ENCODE measurements around the gene GPR39. TPM values are rescaled to one million over a fixed set of nuclear protein-coding genes. Genes with fewer than 3 reads are reported as not detected.
"Not testable (repeated sequence)": the region's sequence is repeated elsewhere in the genome, so short reads cannot be mapped to it uniquely, and the experiment has no call there.

The GPR39 gene
- total RNA-seq, 2 experiments from 2014 or later = not detected

DNA sequence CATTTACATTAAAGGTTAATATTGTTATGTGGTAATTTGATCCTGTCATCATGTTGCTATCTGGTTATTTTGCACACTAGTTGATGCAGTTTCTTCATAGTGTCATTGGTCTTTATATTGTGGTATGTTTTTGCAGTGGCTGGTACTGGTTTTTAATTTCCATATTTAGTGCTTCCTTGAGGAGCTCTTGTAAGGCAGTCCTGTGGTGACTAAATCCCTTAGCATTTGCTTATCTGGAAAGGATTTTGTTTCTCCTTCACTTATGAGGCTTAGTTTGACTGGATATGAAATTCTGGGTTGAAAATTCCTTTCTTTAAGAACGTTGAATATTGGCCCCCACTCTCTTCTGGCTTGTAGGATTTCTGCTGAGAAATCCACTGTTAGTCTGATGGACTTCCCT, 120.5 kb downstream of the GPR39 start:
- DNase-seq; H3K36me3 Mint-ChIP-seq (ENCODE audit: low read depth); H3K27ac Mint-ChIP-seq; H3K4me3 Mint-ChIP-seq; H3K4me1 Mint-ChIP-seq (ENCODE audit: low read depth); ATAC-seq; CTCF ChIA-PET; H3K9me3 Mint-ChIP-seq (ENCODE audit: insufficient read depth); POLR2A ChIA-PET; H3K27me3 Mint-ChIP-seq (ENCODE audit: low read depth): not testable (repeated sequence)

DNA sequence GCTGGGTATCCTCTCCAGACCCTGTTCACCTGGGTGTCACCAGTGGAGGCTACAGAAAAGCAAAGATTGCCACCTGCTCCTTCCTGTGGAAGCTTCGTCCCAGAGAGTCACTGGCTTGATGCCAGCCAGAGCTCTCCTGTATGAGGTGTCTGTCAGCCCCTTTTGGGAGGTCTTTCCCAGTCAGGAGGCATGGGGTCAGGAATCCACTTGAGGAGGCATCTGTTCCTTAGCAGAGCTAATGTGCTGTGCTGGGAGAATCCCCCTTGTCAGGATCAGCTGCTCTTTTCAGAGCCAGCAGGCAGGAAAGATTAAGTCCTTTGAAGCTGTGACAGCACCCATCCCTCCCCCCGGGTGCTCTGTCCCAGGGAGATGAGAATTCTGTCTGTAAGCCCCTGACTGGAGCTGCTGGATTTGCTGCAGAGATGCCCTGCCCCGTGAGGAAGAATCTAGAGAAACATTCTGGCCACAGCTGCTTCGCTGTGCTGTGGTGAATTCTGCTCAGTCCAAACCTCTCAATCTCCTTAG, 121.8 kb downstream of the GPR39 start:
- ATAC-seq (no peak), DNase-seq (no peak)
- ChIA-PET CTCF (interaction anchor here (0.8 kb wide), 1 partner anchor 9 kb away, joined by 3 read pairs; no protein-coding TSS in a partner anchor), POLR2A (interaction anchor here (0.7 kb wide), 1 partner anchor 108 kb away, joined by 3 read pairs; no protein-coding TSS in a partner anchor)
- H3K36me3 Mint-ChIP-seq (ENCODE audit: low read depth) = no peaks in the 10 kb centered on the region
- H3K27ac Mint-ChIP-seq = no peak overlapping the region
- peaks cover 4% of the 10 kb centered on the region for H3K9me3 Mint-ChIP-seq (ENCODE audit: insufficient read depth)
- no peak overlapping the region for H3K4me3 Mint-ChIP-seq
- no peaks in the 10 kb centered on the region for H3K4me1 Mint-ChIP-seq (ENCODE audit: low read depth)
- no peaks in the 10 kb centered on the region for H3K27me3 Mint-ChIP-seq (ENCODE audit: low read depth)

DNA sequence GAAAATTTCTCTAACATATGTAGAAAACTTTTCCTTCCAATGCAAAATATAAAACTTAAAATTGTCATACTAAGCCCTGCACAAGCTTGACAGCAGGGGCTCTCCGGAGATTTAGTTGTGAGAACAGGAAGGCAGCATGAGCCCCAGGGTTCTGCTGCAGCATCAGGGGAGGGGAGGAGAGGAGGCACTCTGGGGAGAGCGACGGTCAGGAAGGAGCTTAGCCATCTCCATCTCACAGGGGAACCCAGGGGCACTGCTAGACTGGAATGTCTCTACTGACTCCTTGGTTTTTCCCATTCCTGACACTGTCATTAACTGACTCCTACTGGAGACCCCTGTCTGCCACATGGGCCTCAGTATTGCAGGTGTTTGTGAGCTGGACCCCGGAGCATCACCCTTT, 123.6 kb downstream of the GPR39 start:
- Mint-ChIP-seq H3K4me3 (no peak overlapping the region), H3K9me3 (ENCODE audit: insufficient read depth) (peaks cover 4% of the 10 kb centered on the region), H3K27ac (no peak overlapping the region), H3K4me1 (ENCODE audit: low read depth) (no peaks in the 10 kb centered on the region), H3K27me3 (ENCODE audit: low read depth) (no peaks in the 10 kb centered on the region), H3K36me3 (ENCODE audit: low read depth) (no peaks in the 10 kb centered on the region)
- DNase-seq = no peak
- ATAC-seq = no peak
- ChIA-PET POLR2A (no interaction called here), CTCF (no interaction called here)

DNA sequence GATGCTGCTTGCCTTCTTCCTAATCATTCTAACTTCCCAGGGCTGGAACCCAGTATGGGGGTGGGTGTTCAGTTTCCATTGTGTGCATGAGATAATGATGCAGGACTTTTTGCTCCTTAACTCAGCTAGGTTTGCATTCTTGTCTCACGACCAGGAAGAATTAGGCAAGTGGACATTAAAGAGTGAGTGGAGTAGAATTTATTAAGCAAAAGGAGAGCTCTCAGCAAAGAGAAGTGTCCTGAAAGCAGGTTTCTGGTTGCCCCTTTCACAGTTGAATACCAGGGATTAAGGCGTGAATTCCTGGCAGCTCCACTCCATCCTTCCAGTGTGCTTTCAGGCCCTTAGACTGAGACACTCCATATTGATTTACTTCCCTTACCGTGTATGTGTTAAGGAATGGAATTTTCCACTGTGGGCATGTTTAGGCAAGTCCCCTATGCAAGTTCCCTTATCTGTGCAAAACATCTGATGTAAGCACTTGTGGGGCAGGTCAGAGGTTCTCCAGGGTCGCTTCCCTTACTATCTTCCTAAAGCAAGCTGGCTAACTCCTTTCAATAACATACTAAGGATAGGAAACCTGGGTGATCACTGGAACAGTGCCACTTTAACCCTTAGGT, 126.5 kb downstream of the GPR39 start:
- H3K36me3 Mint-ChIP-seq (ENCODE audit: low read depth) = no peaks in the 10 kb centered on the region
- H3K4me3 Mint-ChIP-seq = no peak overlapping the region

DNA sequence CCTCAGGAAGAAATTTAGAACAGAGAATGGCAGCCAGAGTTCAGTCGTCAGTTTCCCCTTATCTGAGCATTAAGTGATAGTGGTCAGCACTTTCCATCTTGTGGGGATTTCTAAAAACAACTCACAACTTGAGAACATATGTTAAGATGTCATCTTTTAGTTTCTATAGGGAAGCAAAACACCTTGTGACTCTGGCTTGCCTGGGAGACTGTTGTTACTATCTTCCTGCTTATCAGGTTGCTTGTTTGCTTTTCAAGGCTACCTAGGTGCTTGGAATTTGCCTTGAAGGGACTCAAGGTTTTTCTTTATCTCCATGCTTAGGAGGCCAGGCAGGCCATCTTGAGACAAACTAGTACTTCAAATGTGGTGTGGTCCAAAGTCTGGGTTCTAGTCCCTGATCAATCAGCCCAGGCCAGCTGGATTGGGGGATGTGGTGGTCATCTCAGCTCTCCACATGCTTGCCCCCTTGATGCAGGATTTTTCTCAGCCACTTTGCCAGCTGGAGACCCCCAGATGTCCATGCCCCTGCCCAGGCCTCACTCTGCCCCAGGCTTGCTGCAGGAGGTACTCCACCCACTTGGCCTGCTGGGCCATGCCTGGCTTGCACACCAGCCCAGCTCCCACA, 127.5 kb downstream of the GPR39 start:
- ChIA-PET CTCF (no interaction called here), POLR2A (no interaction called here)
- Mint-ChIP-seq H3K9me3 (ENCODE audit: insufficient read depth) (no peaks in the 10 kb centered on the region), H3K4me3 (no peak overlapping the region), H3K4me1 (ENCODE audit: low read depth) (no peaks in the 10 kb centered on the region), H3K27ac (no peak overlapping the region), H3K36me3 (ENCODE audit: low read depth) (no peaks in the 10 kb centered on the region), H3K27me3 (ENCODE audit: low read depth) (no peaks in the 10 kb centered on the region)
- ATAC-seq (no peak), DNase-seq (no peak)

More for the DNA sequence above, 126.5 kb downstream of the GPR39 start:
- H3K4me1 Mint-ChIP-seq (ENCODE audit: low read depth) = no peaks in the 10 kb centered on the region
- H3K27ac Mint-ChIP-seq = no peak overlapping the region
- no peaks in the 10 kb centered on the region for H3K9me3 Mint-ChIP-seq (ENCODE audit: insufficient read depth)
- DNase-seq (no peak), ATAC-seq (no peak)
- POLR2A ChIA-PET = no interaction called here
- CTCF ChIA-PET = interaction anchor here (0.6 to 0.7 kb wide), 2 partner anchors 275 to 1924 kb away, joined by 3 read pairs; no protein-coding TSS in a partner anchor
- H3K27me3 Mint-ChIP-seq (ENCODE audit: low read depth) = no peaks in the 10 kb centered on the region

DNA sequence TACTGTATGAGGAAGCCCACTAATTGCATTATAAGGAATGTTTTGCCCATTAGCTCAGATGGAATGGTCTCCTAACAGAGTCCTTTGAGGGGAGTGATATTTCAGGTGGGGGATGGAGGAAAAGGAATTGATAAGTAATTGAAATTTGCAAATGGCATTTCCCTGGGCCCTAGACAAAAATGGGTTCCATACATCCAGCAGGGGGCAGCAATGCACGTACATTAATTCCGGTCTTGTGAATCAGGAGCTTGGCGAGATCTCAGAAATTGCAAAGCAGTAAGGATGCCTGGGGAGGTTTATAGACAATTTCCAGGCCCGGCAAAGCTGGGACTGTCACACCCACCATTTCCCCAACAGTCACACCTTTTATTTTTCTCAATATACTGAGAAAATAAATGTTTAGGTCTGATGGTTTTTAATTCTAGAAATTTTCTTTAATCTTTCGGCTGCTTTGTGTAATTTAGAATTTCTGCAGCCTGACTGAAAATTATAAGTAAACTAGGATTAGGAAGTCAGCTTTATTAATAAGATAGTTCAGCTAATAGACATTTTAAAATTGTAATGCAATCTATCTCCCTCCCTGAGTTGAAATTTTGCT, 130.6 kb downstream of the GPR39 start:
- CTCF ChIA-PET = interaction anchor here (0.6 to 1.4 kb wide), 7 partner anchors 9 to 1297 kb away, joined by 3 to 9 read pairs (median 4); no protein-coding TSS in a partner anchor
- no peak for ATAC-seq
- Mint-ChIP-seq H3K4me1 (ENCODE audit: low read depth) (no peaks in the 10 kb centered on the region), H3K9me3 (ENCODE audit: insufficient read depth) (no peaks in the 10 kb centered on the region), H3K27me3 (ENCODE audit: low read depth) (no peaks in the 10 kb centered on the region), H3K36me3 (ENCODE audit: low read depth) (no peaks in the 10 kb centered on the region), H3K4me3 (no peak overlapping the region), H3K27ac (no peak overlapping the region)
- peak; percentile 63 for DNase-seq
- POLR2A ChIA-PET = no interaction called here

DNA sequence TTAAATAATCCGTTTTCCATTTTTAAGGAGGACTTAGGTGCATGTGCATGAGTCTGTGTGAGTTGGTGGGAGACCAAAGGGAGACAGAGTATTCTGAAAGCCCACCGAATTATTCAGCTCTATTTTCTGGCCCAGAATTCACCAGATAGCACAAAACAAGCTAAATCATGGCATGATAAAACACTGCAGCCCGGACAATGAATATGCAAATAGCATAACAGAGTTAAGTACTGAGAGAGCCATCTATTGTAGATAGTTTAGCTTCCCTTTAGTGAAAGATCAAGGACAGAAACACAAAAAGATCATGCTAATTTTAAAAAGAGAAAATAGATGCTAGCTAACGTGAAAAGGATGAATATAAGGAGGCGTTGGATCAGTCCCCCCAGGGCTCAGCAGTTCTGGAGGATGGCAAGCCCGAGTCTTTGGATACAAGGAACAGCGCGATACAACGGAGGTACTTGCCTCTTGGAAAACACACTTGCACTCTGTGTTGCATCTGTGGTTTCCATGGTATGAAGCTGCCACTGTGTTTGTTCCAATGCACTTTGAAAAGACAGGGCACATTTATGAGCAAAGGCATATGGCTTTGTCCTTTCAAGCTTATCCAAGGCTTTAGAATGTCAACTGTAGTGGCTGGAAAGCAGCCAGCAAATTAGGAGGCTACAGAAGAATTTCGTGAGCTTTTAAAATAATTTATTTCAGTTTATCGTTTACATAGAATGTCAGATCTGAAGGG, 133.5 kb downstream of the GPR39 start:
- Mint-ChIP-seq H3K9me3 (ENCODE audit: insufficient read depth) (no peaks in the 10 kb centered on the region), H3K36me3 (ENCODE audit: low read depth) (no peaks in the 10 kb centered on the region), H3K4me3 (no peak overlapping the region), H3K27ac (no peak overlapping the region), H3K27me3 (ENCODE audit: low read depth) (no peaks in the 10 kb centered on the region), H3K4me1 (ENCODE audit: low read depth) (no peaks in the 10 kb centered on the region)
- ATAC-seq (no peak), DNase-seq (no peak)
- POLR2A ChIA-PET = no interaction called here
- CTCF ChIA-PET = no interaction called here

DNA sequence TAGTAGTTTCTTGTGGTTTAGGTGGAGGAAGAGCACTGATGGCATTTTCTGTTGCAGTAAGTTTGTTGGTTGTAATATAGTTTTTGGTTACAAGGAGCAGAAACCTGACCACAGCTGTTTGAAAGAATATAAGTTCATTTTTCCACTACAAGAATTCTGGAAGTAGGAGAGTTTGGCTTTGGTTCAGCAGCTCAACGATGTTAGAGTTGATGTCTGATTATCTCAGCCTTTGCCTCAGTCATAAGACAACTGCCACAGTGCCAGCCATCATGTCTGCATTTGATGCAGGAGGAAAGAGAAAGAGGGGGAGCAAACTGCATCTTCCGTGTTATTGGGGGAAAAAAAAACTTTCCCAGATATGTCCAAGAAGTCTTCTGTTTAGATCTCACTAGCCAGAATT, 134.3 kb downstream of the GPR39 start:
- no peak overlapping the region for H3K4me3 Mint-ChIP-seq
- H3K9me3 Mint-ChIP-seq (ENCODE audit: insufficient read depth) = no peaks in the 10 kb centered on the region
- DNase-seq = no peak
- POLR2A ChIA-PET = no interaction called here
- no peak overlapping the region for H3K27ac Mint-ChIP-seq
- no peaks in the 10 kb centered on the region for H3K27me3 Mint-ChIP-seq (ENCODE audit: low read depth)
- CTCF ChIA-PET = no interaction called here
- ATAC-seq = no peak
- no peaks in the 10 kb centered on the region for H3K36me3 Mint-ChIP-seq (ENCODE audit: low read depth)
- H3K4me1 Mint-ChIP-seq (ENCODE audit: low read depth) = no peaks in the 10 kb centered on the region

DNA sequence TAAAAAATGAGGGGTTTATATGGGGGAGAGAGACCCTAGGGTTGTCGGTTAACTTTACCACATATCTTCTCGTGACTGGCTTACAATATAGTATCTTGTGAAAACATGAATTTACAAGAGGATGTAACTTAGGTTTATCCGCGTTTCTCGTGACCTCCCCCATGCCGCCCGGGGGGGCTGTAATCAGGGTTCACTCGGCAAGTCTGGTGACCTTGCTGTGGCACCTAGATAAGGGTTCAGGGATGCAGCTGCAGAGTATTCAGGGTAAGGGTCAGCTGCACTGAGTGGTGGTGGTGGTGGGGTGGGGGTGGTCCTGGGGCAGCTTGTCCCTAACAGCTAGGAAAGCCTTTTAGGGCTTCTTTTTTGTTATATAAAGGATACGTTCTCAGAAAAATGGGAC, 141.1 kb downstream of the GPR39 start:
- ATAC-seq (no peak), DNase-seq (no peak)
- Mint-ChIP-seq H3K9me3 (ENCODE audit: insufficient read depth) (peaks cover 3% of the 10 kb centered on the region), H3K27me3 (ENCODE audit: low read depth) (no peaks in the 10 kb centered on the region), H3K4me1 (ENCODE audit: low read depth) (no peaks in the 10 kb centered on the region), H3K4me3 (no peak overlapping the region), H3K27ac (no peak overlapping the region), H3K36me3 (ENCODE audit: low read depth) (no peaks in the 10 kb centered on the region)
- ChIA-PET POLR2A (no interaction called here), CTCF (interaction anchor here (1.3 kb wide), 1 partner anchor 10 kb away, joined by 4 read pairs; no protein-coding TSS in a partner anchor)

DNA sequence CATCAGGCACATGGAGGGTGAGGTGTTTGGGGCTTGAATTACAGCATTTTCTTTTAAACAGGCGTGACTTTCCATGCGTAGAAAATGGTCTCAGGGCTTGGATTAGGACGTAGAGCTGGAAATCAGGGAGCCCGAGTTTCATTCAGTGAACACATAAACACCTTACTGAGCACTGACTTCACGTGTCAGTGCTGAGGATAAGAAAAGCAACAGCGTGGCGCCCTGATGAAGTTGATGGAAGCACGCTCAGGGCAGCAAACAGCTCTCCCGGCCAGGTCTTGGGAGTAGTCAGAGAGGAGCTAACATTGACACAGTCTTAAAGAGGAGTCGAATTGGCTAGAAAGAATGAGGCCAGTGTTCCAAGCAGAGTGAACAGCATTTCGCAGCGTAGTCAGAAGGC, 142.7 kb downstream of the GPR39 start:
- Mint-ChIP-seq H3K36me3 (ENCODE audit: low read depth) (no peaks in the 10 kb centered on the region), H3K4me1 (ENCODE audit: low read depth) (no peaks in the 10 kb centered on the region), H3K27me3 (ENCODE audit: low read depth) (no peaks in the 10 kb centered on the region), H3K4me3 (no peak overlapping the region), H3K27ac (no peak overlapping the region), H3K9me3 (ENCODE audit: insufficient read depth) (peaks cover 3% of the 10 kb centered on the region)
- DNase-seq (no peak), ATAC-seq (no peak)
- ChIA-PET CTCF (no interaction called here), POLR2A (no interaction called here)

DNA sequence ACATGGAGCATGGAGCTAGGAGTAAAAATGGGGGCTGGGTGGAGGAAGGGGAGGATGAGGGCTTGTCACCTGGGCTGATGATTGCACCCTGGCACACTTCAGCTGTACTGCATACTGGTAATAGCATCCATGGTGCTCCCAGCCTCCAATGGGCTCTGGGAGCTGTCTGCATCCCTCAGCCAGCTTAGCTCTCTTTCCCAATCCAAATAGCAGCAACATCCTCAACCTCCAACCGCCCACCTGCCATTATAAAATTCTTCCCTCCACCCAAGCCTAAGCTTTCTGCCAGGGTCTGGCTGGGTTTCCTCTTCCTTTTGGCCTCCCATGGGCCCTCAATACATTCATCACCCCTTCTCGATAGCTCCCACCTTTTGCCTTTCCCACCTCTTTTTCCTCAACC, 143.3 kb downstream of the GPR39 start:
- no peak overlapping the region for H3K27ac Mint-ChIP-seq
- ChIA-PET POLR2A (no interaction called here), CTCF (no interaction called here)
- no peak overlapping the region for H3K4me3 Mint-ChIP-seq
- H3K4me1 Mint-ChIP-seq (ENCODE audit: low read depth) = no peaks in the 10 kb centered on the region
- H3K36me3 Mint-ChIP-seq (ENCODE audit: low read depth) = no peaks in the 10 kb centered on the region
- no peaks in the 10 kb centered on the region for H3K27me3 Mint-ChIP-seq (ENCODE audit: low read depth)
- H3K9me3 Mint-ChIP-seq (ENCODE audit: insufficient read depth) = peaks cover 3% of the 10 kb centered on the region
- ATAC-seq (no peak), DNase-seq (no peak)

DNA sequence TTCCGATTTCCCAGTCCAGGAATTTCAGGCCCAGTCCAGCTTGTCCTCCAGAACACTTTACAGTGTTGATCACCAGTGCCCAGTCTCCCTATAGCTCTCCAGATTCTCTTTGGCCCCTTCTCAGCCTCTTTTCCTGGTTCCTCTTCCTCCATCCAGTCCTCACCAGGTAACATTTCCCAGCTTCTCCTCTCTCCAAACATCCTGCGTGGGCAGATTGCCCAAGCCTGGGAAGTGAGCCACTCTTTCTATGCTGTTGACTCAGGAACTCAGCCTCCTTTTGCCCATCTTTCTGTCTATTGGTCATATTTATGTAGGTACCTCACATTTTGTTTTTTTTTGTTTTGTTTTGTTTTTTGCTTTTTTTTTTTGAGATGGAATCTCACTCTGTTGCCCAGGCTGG, 144.0 kb downstream of the GPR39 start:
- no peak overlapping the region for H3K27ac Mint-ChIP-seq
- CTCF ChIA-PET = no interaction called here
- H3K36me3 Mint-ChIP-seq (ENCODE audit: low read depth) = no peaks in the 10 kb centered on the region
- POLR2A ChIA-PET = no interaction called here
- H3K4me1 Mint-ChIP-seq (ENCODE audit: low read depth) = no peaks in the 10 kb centered on the region
- DNase-seq = no peak
- H3K27me3 Mint-ChIP-seq (ENCODE audit: low read depth) = no peaks in the 10 kb centered on the region
- no peak overlapping the region for H3K4me3 Mint-ChIP-seq
- no peak for ATAC-seq
- peaks cover 3% of the 10 kb centered on the region for H3K9me3 Mint-ChIP-seq (ENCODE audit: insufficient read depth)

Measured in activated CD8-positive, alpha-beta T cell treated with anti-CD3 and anti-CD28 coated beads, Interleukin-2, amount 10 ng/mL, durations not matched to agents 7 days and 5 days (primary cell).